IMR-90 (cell line): ENCODE results near the gene PRKN. TPM values are rescaled to one million over a fixed set of nuclear protein-coding genes. Genes with fewer than 3 reads are reported as not detected.

Source experiments
- ATAC-seq: fragments of 200-7000 bp; cut with Tn5 transposase; 2 replicates; pipeline ENCODE4 v1.9.1; 2020; ENCODE audit warnings: low read depth, mild to moderate bottlenecking, moderate library complexity
- BruUV-seq: library from RNA; stranded (reverse); fragments of 400-500 nt; replicated peaks from 2 replicates; lab custom pipeline; 2021; lab: Mats Ljungman, UMichigan
- CTCF ChIA-PET: fragments of 300-600 bp; formaldehyde crosslinking; extraction: SDS; loops from one replicate; lab custom pipeline; 2021; ENCODE audit warnings: antibody characterized with exemption; lab: Yijun Ruan, JAX
- POLR2A ChIA-PET: fragments of 300-600 bp; sonication (Branson Sonifier 250); formaldehyde crosslinking; loops from one replicate; lab custom pipeline; 2022; ENCODE audit warnings: antibody characterized with exemption; ENCODE audit not compliant: unreplicated experiment; lab: Charles Lee
- DNase-seq: peaks from one replicate; pipeline ENCODE4 v3.0.0; 2013
- H2AFZ ChIP-seq: replicated peaks from 2 replicates; pipeline ENCODE3; 2013; ENCODE audit warnings: low read length, mild to moderate bottlenecking; ENCODE audit not compliant: poor library complexity
- H2AK5ac ChIP-seq: 2 replicates; pipeline ENCODE4 v1.6.1; 2013; ENCODE audit warnings: low read depth, low read length, inconsistent platforms
- H2AK9ac ChIP-seq: replicated peaks from 2 replicates; pipeline ENCODE3; 2013; ENCODE audit warnings: mild to moderate bottlenecking, low read depth, low read length, moderate library complexity; ENCODE audit not compliant: poor library complexity
- H2BK120ac ChIP-seq: 2 replicates; pipeline ENCODE4 v1.6.1; 2013; ENCODE audit warnings: low read depth, low read length, inconsistent platforms
- H2BK15ac ChIP-seq: 3 replicates; pipeline ENCODE4 v1.6.1; 2013; ENCODE audit warnings: low read depth, low read length, inconsistent platforms
- H2BK20ac ChIP-seq: 2 replicates; pipeline ENCODE4 v1.6.1; 2013; ENCODE audit warnings: low read depth, mild to moderate bottlenecking, inconsistent platforms, low read length, moderate library complexity
- H2BK5ac ChIP-seq: 2 replicates; pipeline ENCODE4 v1.6.1; 2013; ENCODE audit warnings: mild to moderate bottlenecking, low read depth, low read length, inconsistent platforms; ENCODE audit not compliant: poor library complexity, severe bottlenecking
- H3K14ac ChIP-seq: replicated peaks from 2 replicates; pipeline ENCODE4 v1.6.1; 2013; ENCODE audit warnings: low read depth, low read length, inconsistent platforms
- H3K18ac ChIP-seq: 2 replicates; pipeline ENCODE4 v1.6.1; 2013; ENCODE audit warnings: low read depth, low read length, control low read depth
- H3K23ac ChIP-seq: 2 replicates; pipeline ENCODE4 v1.6.1; 2013; ENCODE audit warnings: low read depth, low read length, inconsistent platforms
- H3K27ac ChIP-seq: 2 replicates; pipeline ENCODE4 v1.5.1; 2013; ENCODE audit warnings: mild to moderate bottlenecking, control low read depth, low read length; ENCODE audit not compliant: insufficient read depth
- H3K27me3 ChIP-seq: 2 replicates; pipeline ENCODE4 v1.6.1; 2013; ENCODE audit warnings: low read length; ENCODE audit not compliant: control insufficient read depth, insufficient read depth
- H3K36me3 ChIP-seq: 2 replicates; pipeline ENCODE4 v1.6.1; 2013; ENCODE audit warnings: low read length, mixed read lengths; ENCODE audit not compliant: control insufficient read depth, insufficient read depth
- H3K4ac ChIP-seq: 2 replicates; pipeline ENCODE4 v1.6.1; 2013; ENCODE audit warnings: low read depth, low read length, inconsistent platforms
- H3K4me1 ChIP-seq: 2 replicates; pipeline ENCODE4 v1.6.1; 2013; ENCODE audit warnings: low read length, mixed read lengths; ENCODE audit not compliant: control insufficient read depth, insufficient read depth
- H3K4me2 ChIP-seq: 2 replicates; pipeline ENCODE4 v1.6.1; 2013; ENCODE audit warnings: low read depth, mild to moderate bottlenecking, control low read depth, low read length, moderate library complexity
- H3K4me3 ChIP-seq: 2 replicates; pipeline ENCODE4 v1.5.1; 2013; ENCODE audit warnings: low read depth, mild to moderate bottlenecking, control low read depth, low read length, moderate library complexity; ENCODE audit not compliant: insufficient read depth
- H3K56ac ChIP-seq: 2 replicates; pipeline ENCODE4 v1.6.1; 2013; ENCODE audit warnings: low read length, inconsistent platforms; ENCODE audit not compliant: insufficient read depth; ENCODE audit errors: extremely low read depth
- H3K79me1 ChIP-seq, 2 experiments: 2 replicates each; pipeline ENCODE4 v1.6.1; 2013; ENCODE audit warnings: low read length in 2 of 2, inconsistent platforms in 1 of 2, low read depth in 1 of 2
- H3K9ac ChIP-seq: 2 replicates; pipeline ENCODE4 v1.6.1; 2013; ENCODE audit warnings: low read depth, low read length, control low read depth
- H3K9me1 ChIP-seq: 2 replicates; pipeline ENCODE4 v1.6.1; 2013; ENCODE audit warnings: low read length, inconsistent platforms; ENCODE audit not compliant: insufficient read depth
- H3K9me3 ChIP-seq: 2 replicates; pipeline ENCODE4 v1.6.1; 2013; ENCODE audit warnings: low read length; ENCODE audit not compliant: control insufficient read depth, insufficient read depth
- H4K20me1 ChIP-seq: 2 replicates; pipeline ENCODE4 v1.6.1; 2013; ENCODE audit warnings: low read length, inconsistent platforms; ENCODE audit not compliant: insufficient read depth
- H4K5ac ChIP-seq: 2 replicates; pipeline ENCODE4 v1.6.1; 2013; ENCODE audit warnings: mild to moderate bottlenecking, low read depth, low read length, control low read depth
- H4K8ac ChIP-seq, 2 experiments: 2 replicates each; pipeline ENCODE4 v1.6.1; 2013; ENCODE audit warnings: low read depth in 2 of 2, low read length in 2 of 2, control low read depth in 1 of 2, inconsistent platforms in 1 of 2
- H4K91ac ChIP-seq: 2 replicates; pipeline ENCODE4 v1.6.1; 2013; ENCODE audit warnings: low read depth, low read length, inconsistent platforms; ENCODE audit not compliant: insufficient read depth
- CHD1 ChIP-seq: IDR thresholded peaks from 2 replicates; pipeline ENCODE4 v1.6.1; 2012; ENCODE audit warnings: low read depth, low read length, improper control_type of control experiment
- MXI1 ChIP-seq: IDR thresholded peaks from 2 replicates; pipeline ENCODE4 v1.6.1; 2012; ENCODE audit warnings: low read depth, mild to moderate bottlenecking, low read length, moderate library complexity, borderline replicate concordance
- POLR2A ChIP-seq: IDR thresholded peaks from 2 replicates; pipeline ENCODE4 v1.6.1; 2012; ENCODE audit warnings: mild to moderate bottlenecking, low read depth, low read length
- RAD21 ChIP-seq: IDR thresholded peaks from 2 replicates; pipeline ENCODE4 v1.6.1; 2012; ENCODE audit warnings: low read length, improper control_type of control experiment
- RCOR1 ChIP-seq: IDR thresholded peaks from 2 replicates; pipeline ENCODE4 v1.6.1; 2012; ENCODE audit warnings: mild to moderate bottlenecking, low read length, improper control_type of control experiment; ENCODE audit not compliant: insufficient replicate concordance
- RFX5 ChIP-seq: IDR thresholded peaks from 2 replicates; pipeline ENCODE4 v1.8.0; 2012; ENCODE audit warnings: low read depth, mild to moderate bottlenecking, low read length, moderate library complexity
- WGBS, 2 experiments: methylation state at CpG; one replicate each; pipeline versions ENCODE4 v1.1.5 to v1.1.7; 2013; ENCODE audit warnings: missing lambda C conversion rate in 2 of 2; ENCODE audit not compliant: insufficient read length in 1 of 2; ENCODE audit errors: extremely low coverage in 2 of 2; 5-methylcytosine and 5-hydroxymethylcytosine counted together
- dilution Hi-C: fragments of 300-500 bp; cut with HindIII; formaldehyde crosslinking; loops from one replicate; pipeline ENCODE4 v1.14.3; 2018; ENCODE audit warnings: low sequenced_read_pairs; ENCODE audit not compliant: unreplicated experiment
- in situ Hi-C: fragments of 300-500 bp; cut with MboI; formaldehyde crosslinking; loops from 3 replicates; pipeline ENCODE4 v1.14.3; 2019; ENCODE audit warnings: low sequenced_read_pairs, inconsistent platforms, mixed read lengths
- intact Hi-C: fragments of 100-400 bp; cut with micrococcal nuclease; formaldehyde crosslinking; loops from 2 replicates; pipeline ENCODE4 v1.10.0; 2022
- polyA plus RNA-seq, 3 experiments: library from polyadenylated mRNA; depleted of rRNA; stranded (reverse); fragments of >200 nt; gene quantifications; 2 replicates each; pipeline ENCODE4 v1.2.3, GENCODE V29; 2012; ENCODE audit warnings: low replicate concordance in 1 of 3
- total RNA-seq: library from RNA; depleted of rRNA; stranded (reverse); fragments of >200 nt; gene quantifications from 2 replicates; pipeline ENCODE4 v1.2.3, GENCODE V29; 2012
- TF ChIP-seq, protein P1 (sequence below): conservative IDR thresholded peaks from 2 replicates; pipeline ENCODE4 v1.5.1; 2012; ENCODE audit warnings: mild to moderate bottlenecking, low read depth, low read length, improper control_type of control experiment
- TF ChIP-seq, protein P2 (sequence below): fragments of 150-350 bp; IDR thresholded peaks from 2 replicates; pipeline ENCODE4 v1.6.1; 2016; ENCODE audit warnings: low read depth, mild to moderate bottlenecking, low read length, moderate library complexity, borderline replicate concordance

The PRKN gene
- total and polyA plus RNA-seq, 2 of the 4 experiments (the other 2 are of a cell fraction) = 0.15 to 0.18 TPM

DNA sequence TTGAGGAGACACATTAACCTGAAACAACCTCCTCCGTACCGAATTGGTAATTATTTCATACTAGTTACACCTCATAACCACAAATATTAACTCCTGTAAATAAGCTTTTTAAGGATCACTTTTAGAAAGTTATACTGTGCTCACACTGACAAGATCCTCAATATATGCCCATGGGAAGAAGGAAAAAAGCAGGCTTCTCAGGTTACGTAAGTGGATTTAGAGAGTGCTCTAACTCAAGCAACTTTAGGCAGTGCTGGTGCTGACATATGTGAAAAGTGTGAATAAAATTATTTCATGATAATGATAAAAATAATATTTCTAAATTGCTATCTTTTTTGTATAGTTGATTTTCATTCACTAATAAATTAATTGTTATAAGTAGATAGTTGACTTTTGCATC is 76.1 kb downstream of the PRKN start:
- no peaks in the 10 kb centered on the region for H3K79me1 ChIP-seq
- H3K9me1 ChIP-seq = no peaks in the 10 kb centered on the region
- no peak overlapping the region for H2AK5ac ChIP-seq
- POLR2A ChIA-PET = no interaction called here
- H3K4me1 ChIP-seq = no peaks in the 10 kb centered on the region
- in situ Hi-C loops = no loop called here
- CTCF ChIA-PET = no interaction called here
- peaks cover 4% of the 10 kb centered on the region for H3K9me3 ChIP-seq
- no peak overlapping the region for H3K9ac ChIP-seq
- no peak overlapping the region for H3K4ac ChIP-seq
- H2BK120ac ChIP-seq = no peak overlapping the region
- no peaks in the 10 kb centered on the region for H4K20me1 ChIP-seq
- no peak overlapping the region for H3K23ac ChIP-seq
- no peaks in the 10 kb centered on the region for H3K36me3 ChIP-seq
- H4K5ac ChIP-seq = no peak overlapping the region
- H2AK9ac ChIP-seq = no peak overlapping the region
- intact Hi-C loops = no loop called here
- no peak for DNase-seq
- no peak overlapping the region for H4K91ac ChIP-seq
- no peak for TF ChIP-seq RFX5
- no peak for TF ChIP-seq RAD21
- TF ChIP-seq, protein P1, sequence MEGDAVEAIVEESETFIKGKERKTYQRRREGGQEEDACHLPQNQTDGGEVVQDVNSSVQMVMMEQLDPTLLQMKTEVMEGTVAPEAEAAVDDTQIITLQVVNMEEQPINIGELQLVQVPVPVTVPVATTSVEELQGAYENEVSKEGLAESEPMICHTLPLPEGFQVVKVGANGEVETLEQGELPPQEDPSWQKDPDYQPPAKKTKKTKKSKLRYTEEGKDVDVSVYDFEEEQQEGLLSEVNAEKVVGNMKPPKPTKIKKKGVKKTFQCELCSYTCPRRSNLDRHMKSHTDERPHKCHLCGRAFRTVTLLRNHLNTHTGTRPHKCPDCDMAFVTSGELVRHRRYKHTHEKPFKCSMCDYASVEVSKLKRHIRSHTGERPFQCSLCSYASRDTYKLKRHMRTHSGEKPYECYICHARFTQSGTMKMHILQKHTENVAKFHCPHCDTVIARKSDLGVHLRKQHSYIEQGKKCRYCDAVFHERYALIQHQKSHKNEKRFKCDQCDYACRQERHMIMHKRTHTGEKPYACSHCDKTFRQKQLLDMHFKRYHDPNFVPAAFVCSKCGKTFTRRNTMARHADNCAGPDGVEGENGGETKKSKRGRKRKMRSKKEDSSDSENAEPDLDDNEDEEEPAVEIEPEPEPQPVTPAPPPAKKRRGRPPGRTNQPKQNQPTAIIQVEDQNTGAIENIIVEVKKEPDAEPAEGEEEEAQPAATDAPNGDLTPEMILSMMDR = no peak
- no peak for TF ChIP-seq CHD1
- TF ChIP-seq MXI1 = no peak
- TF ChIP-seq, protein P2, sequence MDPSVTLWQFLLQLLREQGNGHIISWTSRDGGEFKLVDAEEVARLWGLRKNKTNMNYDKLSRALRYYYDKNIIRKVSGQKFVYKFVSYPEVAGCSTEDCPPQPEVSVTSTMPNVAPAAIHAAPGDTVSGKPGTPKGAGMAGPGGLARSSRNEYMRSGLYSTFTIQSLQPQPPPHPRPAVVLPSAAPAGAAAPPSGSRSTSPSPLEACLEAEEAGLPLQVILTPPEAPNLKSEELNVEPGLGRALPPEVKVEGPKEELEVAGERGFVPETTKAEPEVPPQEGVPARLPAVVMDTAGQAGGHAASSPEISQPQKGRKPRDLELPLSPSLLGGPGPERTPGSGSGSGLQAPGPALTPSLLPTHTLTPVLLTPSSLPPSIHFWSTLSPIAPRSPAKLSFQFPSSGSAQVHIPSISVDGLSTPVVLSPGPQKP = no peak
- no peak for TF ChIP-seq RCOR1
- TF ChIP-seq POLR2A = no peak
- H3K4me2 ChIP-seq = no peak overlapping the region
- H2AFZ ChIP-seq = no peak overlapping the region
- H4K8ac ChIP-seq = no peak overlapping the region
- no peaks in the 10 kb centered on the region for H3K27me3 ChIP-seq
- H3K4me3 ChIP-seq = no peak overlapping the region
- H3K18ac ChIP-seq = no peak overlapping the region
- no CpG with 5 or more reads among the region's 3 CpGs for WGBS, 2 experiments
- no peak overlapping the region for H2BK15ac ChIP-seq
- no peak for ATAC-seq
- no peak overlapping the region for H3K56ac ChIP-seq
- no peak overlapping the region for H2BK20ac ChIP-seq
- no peak overlapping the region for H3K14ac ChIP-seq
- no TSS peak for BruUV-seq
- no peak overlapping the region for H3K27ac ChIP-seq
- dilution Hi-C loops = no loop called here
- no peak overlapping the region for H2BK5ac ChIP-seq
